OCI-LY1 (cell line): ENCODE results near the gene IGFBPL1.

Experiments
- EZH2 ChIP-seq: fragments of 200-600 bp; sonication (generic), shearing (Covaris generic); IDR thresholded peaks from 2 replicates; pipeline ENCODE4 v1.8.0; 2017; ENCODE audit warnings: borderline replicate concordance, mixed run types, mild to moderate bottlenecking, antibody characterized with exemption, low read length, moderate library complexity, mixed read lengths
- TF ChIP-seq, protein P1 (sequence below): fragments of 200-600 bp; sonication (generic), shearing (Covaris generic); IDR thresholded peaks from 2 replicates; pipeline ENCODE4 v1.5.1; 2017; ENCODE audit warnings: mild to moderate bottlenecking, antibody characterized with exemption, low read length, moderate library complexity, mixed read lengths

- TF ChIP-seq, protein P1, sequence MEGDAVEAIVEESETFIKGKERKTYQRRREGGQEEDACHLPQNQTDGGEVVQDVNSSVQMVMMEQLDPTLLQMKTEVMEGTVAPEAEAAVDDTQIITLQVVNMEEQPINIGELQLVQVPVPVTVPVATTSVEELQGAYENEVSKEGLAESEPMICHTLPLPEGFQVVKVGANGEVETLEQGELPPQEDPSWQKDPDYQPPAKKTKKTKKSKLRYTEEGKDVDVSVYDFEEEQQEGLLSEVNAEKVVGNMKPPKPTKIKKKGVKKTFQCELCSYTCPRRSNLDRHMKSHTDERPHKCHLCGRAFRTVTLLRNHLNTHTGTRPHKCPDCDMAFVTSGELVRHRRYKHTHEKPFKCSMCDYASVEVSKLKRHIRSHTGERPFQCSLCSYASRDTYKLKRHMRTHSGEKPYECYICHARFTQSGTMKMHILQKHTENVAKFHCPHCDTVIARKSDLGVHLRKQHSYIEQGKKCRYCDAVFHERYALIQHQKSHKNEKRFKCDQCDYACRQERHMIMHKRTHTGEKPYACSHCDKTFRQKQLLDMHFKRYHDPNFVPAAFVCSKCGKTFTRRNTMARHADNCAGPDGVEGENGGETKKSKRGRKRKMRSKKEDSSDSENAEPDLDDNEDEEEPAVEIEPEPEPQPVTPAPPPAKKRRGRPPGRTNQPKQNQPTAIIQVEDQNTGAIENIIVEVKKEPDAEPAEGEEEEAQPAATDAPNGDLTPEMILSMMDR, result no peak
- no peak for TF ChIP-seq EZH2
These were observed 31.8 kb downstream of the IGFBPL1 start, which contains the start of gene ALDH1B1 for GRCh38 chr9:38392235-38393127.
